HG03432 (cell line): ENCODE results near the gene MZF1.
A peak's percentile ranks its signal among the peaks of the same experiment; 100 is the strongest.
"Not testable (repeated sequence)": the region's sequence is repeated elsewhere in the genome, so short reads cannot be mapped to it uniquely, and the experiment has no call there.

Source experiments
- ATAC-seq: cut with Tn5 transposase; IDR thresholded peaks from one replicate; pipeline ENCODE4 v1.9.1; 2021; ENCODE audit warnings: mild to moderate bottlenecking, moderate library complexity; ENCODE audit not compliant: unreplicated experiment

Gene MZF1

DNA sequence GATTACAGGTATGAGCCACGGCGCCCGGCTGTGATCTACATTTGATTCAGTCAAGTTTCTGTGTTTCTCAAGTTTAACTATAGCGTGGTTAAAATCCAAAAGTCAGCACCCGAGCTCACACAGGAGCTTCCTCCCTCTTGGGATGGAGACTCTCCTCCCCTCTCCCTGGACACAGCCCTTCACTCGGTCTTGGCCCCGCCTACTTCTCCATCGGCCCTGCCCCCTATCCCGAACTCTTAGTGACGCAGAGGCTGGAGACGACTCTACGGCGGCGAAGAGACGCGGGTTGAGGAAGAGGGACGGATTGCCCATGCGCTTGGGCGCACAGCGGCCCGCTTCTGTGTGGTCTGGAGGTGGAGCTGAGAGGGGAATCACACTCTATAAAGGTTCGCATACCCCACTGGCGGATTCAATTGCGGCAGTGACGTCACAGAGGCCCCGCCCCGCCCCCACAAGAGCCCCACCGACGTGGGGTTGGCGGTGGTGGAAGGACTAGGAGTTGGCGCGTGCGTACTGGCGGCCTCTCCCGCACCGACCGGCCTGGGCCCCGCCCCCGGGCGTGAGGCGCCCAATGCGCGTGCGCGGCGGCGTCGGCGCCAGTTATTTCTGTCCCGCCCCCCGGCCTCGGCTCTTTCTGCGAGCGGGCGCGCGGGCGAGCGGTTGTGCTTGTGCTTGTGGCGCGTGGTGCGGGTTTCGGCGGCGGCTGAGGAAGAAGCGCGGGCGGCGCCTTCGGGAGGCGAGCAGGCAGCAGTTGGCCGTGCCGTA is 29.1 kb downstream of the MZF1 start, which contains the start of gene TRIM28:
TSS of gene TRIM28 (plus strand) at position 239 of the 765 bp plus-strand sequence. CDS start 694 bp downstream, outside the sequence.
- ATAC-seq, result peak; percentile 82

DNA sequence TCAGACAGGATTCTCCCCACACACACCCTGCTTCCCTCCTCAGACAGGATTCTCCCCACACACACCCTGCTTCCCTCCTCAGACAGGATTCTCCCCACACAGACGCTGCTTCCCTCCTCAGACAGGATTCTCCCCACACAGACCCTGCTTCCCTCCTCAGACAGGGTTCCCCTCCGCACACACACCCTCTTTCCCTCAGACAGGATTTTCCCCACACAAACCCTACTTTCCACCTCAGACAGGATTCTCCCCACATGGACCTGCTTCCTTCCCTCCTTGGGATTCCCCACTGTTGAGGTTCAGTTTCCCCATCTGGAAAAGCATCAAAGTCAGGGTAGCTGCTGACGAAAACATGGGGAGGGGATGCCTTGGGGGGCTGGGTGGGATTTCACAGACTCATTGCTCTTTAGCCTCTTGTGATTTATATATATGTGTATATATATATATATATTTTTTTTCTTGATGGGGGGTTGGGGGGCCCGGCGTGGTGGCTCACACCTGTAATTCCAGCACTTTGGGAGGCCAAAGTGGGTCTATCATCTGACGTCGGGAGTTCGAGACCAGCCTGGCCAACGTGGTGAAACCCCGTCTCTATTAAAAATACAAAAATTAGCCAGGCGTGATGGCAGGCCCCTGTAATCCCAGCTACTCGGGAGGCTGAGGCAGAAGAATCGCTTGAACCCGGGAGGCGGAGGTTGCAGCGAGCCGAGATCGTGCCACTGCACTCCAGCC is 30.3 kb downstream of the MZF1 start:
- not testable (repeated sequence) for ATAC-seq

DNA sequence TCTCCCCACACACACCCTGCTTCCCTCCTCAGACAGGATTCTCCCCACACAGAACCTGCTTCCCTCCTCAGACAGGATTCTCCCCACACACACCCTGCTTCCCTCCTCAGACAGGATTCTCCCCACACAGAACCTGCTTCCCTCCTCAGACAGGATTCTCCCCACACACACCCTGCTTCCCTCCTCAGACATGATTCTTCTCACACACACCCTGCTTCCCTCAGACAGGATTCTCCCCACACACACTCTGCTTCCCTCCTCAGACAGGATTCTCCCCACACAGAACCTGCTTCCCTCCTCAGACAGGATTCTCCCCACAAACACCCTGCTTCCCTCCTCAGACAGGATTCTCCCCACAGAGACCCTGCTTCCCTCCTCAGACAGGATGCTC is 34.0 kb downstream of the MZF1 start:
- ATAC-seq, result not testable (repeated sequence)

DNA sequence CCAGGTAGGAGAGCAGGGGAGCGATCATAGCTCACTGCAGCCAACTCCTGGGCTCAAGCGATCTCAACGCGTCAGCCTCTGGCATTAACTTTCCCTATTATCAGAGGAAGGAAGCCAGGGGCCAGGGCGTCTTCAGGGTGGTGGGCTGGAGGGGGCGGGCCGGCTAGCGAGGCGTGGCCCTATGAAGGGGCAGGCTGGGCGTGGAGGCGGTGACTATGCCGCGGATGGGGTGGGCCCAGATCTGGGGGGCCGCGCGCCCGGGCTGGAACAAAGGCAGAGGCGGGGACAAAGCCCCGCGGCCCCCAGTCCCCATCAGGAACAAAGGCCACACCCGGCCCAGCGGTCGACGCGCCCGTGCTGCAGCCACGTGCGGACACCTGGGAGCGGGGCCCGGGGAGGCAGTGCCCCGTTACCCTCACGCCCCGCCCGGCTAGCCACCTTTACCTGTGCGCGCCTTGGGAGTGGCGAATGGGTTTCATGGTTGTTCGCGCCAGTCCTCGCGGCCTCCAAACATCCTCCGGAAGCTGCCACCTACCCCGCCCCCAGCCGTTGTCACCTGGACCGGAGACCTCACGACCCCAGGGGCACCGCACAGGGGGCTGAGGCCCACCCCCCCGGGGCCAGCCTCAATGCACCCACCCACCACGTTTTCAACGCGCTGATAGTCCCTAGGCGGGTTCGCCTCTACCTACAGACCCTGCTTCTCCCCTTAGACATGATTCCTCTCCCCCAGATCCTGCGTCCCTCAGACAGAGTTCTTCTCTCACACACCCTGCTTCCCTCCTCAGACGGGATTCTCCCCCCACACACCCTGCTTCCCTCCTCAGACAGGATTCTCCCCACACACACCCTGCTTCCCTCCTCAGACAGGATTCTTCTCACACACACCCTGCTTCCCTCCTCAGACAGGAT is 34.6 kb downstream of the MZF1 start:
- ATAC-seq, result no peak

DNA sequence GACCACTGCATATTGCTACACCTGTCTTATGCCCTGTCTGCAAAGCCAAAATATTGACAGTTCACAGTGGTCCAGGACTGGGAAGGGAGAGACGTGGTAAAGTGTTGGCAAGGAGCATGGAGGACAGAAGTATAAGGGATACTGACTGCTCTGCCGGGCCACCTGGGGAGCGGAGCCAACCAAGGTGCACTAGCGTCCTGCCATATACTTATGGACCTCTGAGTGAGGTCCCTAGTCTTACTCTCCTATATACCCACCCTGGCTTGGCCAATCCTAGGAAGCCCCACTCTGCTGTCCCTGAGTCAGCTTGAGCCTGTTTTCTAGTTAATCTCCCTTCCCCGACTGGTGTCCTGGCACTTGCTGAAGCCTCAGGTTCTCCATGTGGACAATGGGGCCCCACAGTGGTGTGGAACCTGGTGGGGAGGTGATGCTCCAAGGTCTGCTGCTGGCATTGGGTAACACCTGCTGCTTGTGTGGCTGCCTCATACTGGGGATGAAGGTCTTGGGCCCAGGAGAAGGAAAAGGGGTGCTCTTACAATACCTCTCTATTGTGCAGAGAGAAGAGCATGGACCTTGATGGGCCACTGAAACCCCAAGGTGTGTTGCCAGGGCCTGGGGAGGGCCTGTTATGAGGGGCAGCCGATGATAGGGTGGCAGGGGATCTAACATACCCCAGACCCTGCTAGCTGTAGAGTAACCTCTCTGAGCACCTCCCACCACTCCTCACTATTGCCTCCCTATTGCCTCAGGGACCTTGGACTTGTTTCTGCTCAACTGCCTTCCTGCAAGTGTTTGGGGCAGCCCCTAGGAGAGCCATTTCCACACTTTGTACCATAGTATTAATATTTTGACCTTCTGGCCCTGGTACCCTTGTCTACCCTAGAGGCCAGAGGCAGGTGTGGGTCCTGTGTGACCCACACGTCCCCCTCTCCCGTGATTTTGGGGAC is 36.0 kb downstream of the MZF1 start:
- ATAC-seq, result no peak

DNA sequence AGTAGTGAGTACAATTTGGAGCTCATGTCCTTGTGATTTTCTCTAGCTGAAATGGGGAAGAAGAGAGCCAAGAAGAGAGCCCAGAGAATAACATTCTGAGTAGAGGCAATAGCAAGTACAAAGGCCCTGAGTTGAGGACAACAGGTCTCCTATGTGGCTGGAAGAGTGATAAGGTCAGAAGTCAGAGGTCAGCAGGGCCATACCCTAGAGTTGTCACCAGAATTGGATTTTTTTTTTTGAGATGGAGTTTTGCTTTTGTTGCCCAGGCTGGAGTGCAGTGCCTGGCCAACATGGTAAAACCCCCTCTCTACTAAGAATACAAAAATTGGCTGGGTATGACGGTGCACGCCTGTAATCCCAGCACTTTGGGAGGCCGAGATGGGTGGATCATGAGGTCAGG is 37.3 kb downstream of the MZF1 start:
- ATAC-seq, result no peak

DNA sequence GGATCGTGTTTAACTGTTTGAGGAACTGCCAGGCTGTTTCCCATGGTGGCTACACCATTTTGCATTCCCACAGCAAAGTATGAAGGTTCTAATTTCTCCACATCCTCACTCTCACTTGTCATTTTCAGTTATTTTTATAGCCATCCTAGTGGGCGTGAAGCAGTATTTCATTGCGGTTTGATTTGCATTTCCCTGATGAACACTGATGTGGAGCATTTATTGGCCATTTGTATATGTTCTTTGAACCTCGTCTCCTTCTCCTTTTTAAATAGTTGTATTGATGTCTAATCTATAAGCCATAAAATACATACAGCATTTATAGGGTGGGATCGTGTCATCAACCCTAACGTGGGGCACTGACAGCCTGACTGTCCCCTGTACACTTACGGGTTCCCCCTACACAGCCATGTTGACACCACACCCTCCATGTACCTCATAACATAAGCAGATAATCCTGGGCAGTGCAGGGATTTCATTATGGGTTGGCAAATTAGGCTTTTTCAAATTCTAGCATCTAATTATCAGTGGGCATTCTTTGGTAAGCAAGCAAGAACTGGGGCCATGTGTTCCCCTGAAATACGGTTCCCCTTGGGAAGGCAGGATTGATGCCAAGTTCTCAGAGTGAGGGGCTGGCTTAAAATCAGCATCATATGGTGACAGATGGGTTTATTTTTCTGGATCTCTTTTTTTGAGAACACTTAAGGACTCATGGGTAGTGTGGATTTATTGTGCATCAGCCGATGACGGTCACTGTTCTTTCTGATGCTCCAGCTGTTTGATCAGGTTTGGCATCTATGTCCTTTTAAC is 41.9 kb downstream of the MZF1 start:
- no peak for ATAC-seq

DNA sequence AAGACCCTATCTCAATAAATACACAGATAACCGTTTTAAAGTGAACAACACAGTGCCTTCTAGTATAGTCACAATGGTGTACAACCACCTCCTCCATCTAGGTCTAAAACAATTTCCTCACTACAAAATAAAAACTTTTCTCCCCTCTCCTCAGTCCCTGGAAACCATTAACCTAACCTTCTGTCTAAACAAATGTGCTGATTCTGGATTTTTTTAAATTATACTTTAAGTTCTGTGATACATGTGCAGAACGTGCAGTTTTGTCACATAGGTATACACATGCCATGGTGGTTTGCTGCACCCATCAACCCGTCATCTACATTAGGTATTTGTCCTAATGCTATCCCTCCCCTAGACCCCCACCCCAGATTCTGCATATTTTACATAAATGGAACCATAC is 43.7 kb downstream of the MZF1 start:
- no peak for ATAC-seq

DNA sequence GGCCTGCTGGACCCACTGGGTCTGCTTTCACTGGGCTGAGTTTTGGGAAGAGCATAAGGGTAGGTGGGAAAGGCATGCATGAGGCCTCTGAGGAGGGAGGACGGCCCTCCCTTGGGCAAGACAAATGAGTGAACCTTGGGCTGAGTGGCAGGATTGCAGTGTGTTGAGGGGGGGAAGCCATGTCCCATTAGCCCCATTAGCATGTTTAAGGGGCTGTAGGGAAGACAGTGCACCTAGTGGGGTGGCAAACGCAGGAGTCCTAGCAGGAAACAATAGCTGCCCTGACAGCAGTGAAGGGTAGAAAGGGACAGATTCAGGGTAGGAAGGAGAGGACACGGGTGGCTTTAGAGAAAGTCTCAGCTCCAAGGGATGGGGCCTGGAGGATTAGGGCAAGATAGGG is 50.4 kb downstream of the MZF1 start:
- ATAC-seq, result no peak

DNA sequence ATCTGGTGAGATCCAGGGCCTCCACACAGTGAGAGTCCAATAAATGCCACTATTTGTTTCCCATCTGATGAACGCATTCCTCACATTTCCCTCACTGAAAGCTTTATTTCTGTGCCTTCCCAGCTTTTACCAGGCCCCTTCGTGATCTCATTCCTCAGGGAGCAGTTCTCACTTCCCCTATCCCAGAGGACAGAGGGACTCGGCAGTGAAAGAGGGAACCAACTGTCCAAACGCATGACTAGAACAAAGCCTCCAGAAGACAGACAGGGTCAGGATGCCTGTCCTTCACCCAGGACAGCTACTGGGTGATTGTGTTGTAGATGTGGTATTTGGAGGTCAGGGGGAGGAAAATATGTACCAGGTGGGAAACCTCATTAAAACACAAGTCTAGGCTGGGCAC is 51.5 kb downstream of the MZF1 start:
- no peak for ATAC-seq

DNA sequence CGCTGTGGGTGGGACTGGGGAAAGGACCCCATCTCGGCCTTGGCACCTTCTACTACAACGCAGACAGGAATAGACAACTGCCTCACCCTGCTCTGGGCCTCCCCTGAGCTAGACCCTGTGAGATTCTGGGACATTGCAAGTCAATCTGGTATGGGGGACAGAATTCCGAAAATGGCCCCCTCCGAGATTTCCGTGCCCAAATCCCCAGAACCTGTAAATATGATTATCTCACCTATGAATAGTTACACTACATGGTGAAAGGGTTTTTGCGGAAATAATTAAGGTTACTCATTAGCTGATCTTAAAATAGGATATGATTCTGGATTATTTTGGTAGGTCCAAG is 52.9 kb downstream of the MZF1 start:
- no peak for ATAC-seq

DNA sequence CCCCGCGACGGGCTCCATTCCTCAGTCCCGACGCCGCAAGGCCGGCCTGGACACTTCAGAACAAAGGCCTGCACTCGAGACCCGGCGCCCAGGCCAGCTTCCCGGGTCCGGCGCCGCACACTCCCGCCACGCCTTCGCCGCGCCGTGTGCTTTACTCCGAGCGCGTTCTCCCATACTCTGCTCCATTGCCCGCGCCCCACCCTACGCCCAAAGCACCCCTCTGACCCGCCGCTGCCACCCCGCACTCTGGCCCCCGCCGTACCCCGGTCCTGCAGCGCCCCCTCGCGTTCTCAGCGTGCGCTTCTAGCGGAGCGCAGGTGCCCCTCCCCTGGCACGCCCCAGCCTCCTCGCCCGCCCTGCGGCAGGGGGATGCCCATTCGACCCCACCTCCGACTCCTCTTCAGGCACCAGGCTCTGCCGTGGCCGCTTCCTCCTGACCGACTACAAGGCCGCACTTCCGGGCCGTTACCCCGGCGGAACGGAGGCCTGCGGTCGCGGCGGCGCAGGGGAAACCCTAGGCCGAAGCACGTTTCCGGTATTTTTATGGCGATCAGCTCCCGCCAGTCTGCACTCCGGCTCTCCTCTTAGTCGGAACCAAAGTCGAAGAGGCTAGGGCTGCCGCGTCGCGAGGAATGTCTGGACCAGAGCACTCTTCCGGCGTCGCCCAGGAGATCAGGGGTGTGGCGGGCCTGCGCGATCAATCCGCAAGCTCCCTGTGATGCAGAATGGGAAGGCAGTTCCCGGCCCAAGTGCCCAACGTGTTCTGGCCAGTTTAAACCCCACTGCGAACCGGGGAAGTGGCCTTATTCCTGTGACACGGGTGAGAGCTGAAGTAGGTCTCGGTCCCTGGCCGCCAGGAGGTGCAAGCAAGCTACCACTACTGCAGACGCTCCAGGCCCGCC is 53.5 kb downstream of the MZF1 start, which contains the start of gene ZBTB45:
TSS of gene ZBTB45 (minus strand) at position 456 of the 902 bp plus-strand sequence. CDS start 2,137 bp downstream, outside the sequence.
- peak; percentile 83 for ATAC-seq

DNA sequence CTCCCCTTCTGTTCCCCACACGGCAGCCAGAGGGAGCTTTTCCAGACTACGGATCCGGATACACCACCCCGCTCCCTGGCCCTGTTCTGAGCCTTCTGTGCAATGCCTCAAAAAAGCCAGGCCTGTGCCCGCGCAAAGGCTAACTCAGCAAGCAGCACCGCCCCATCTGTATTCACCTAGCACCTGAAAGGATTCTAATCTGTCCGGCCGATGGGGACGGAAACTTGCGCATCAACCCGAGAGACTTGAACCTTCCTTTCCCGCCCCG is 54.1 kb downstream of the MZF1 start:
- peak; percentile 5 for ATAC-seq

DNA sequence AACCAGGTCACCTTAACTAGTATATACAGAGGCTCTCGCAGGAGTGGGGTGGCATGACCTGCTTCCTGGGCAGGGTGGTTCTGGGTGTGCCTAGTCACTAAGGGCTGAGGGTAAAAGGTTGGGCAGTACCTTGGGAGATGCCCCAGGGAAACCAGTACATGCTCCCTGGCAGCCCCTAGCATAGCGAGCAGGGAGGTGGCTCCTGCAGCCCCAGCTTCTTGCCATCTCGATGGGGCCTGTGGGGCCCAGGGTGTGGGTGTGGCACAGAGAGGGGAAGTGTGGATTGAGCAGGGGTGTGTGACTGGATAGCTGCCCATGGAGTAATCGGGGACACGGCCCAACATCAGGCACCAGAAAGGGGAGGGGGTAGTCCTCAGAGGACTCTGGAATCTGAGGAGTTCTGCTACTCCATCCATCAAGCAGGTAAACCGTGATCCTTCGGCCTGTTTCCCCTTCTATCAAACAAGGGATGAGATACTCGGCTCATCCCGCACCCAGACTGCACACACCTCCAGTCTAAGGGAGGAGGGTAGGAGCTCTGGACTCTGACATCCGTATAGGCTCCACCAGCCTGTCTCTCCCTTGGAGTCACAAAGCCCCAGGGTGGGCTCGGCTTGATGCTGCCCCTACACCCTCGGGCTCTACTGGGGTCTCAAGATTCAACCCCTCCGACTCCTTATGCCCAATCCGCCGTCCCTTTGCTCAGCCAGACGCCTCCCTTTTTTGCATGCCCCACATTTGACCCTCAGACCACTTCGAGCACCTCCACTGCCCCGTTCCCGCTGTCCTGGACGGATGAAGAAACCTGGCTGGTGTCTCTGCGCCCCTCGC is 54.7 kb downstream of the MZF1 start:
- ATAC-seq, result no peak

DNA sequence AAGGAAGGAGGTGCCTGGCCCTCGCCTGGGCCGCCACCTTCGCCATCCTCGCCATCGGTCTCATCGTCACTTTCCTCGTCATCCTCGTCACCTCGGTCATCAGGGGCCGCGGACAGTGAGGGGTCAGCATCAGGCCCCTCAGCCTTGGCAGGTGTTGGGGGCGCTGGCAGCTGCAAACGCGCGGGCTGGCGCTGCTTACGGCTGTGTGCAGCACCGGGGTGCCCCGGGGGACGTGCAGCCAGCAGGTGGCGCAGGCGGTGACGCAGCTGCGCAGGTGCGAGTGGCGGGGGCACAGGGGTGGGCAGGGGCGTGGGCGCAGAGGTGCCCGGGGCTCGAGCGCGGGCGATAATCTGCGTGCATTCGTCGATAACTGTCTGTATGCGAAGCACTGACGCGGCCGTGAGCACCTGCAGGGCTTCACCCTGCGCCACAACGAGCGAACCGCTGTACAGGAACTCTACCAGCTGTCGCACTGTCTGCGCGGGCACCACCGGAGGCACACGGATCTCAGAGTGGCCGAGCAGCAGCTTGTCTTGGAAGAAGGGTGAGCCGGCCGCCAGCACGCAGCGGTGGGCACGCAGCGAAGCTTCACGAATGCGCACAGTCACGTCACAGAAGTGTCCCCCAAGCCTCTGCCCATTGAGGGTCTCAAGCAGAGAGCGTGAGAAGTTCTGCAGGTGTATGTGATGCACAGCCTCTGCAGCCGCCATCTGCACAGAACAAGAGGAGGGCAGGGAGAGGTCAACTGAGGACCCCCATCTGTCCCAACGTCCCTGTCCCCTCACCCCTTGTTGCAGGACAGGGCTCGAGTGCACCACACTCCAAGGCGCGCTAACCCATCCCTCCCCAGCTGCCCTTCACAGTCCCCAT is 55.9 kb downstream of the MZF1 start:
- ATAC-seq, result no peak

DNA sequence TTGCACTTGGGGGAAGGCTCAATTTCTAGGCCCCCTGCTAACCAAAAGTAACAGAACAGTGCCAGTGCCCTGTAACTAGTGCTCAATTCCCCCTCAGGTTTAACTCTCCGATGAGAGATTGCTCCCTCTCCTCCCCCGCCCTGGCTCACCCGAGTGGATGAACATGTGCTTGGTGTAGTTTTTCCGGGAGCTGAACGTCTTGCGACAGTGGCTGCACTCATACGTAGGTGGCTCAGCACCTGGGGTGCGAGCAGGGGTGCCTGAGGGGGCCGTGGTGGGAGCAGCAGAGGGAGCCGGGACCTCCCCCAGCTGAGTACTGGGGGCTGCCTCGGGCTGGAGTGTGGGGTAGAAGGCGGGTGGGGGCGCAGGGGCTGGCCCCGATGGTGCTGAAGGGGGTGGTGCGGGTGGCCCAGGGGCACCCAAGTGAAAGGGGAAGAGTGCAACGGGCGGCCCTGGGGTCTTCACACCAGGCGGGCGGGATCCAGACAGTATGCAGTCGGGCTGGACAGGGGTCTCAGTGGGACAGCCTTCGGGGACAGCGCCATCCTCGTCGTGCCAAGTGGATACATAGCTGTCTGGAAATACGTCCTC is 56.8 kb downstream of the MZF1 start:
- no peak for ATAC-seq
